MM.1S (cell line): ENCODE results near the gene PCGF3.

Experiments
- DNase-seq: peaks from one replicate; pipeline ENCODE4 v3.0.0-alpha.2; 2015
- H2AFZ ChIP-seq: fragments of 300-600 bp; sonication (generic); 2 replicates; pipeline ENCODE4 v1.6.0; 2016; ENCODE audit warnings: antibody characterized with exemption, low read length
- H3F3A ChIP-seq: fragments of 300-600 bp; sonication (generic); 2 replicates; pipeline ENCODE4 v1.6.1; 2016; ENCODE audit warnings: mild to moderate bottlenecking, antibody characterized with exemption, low read length, moderate library complexity, mixed read lengths; ENCODE audit not compliant: insufficient read depth
- H3K27ac ChIP-seq: fragments of 300-600 bp; sonication (generic); 2 replicates; pipeline ENCODE4 v1.5.1; 2016; ENCODE audit warnings: mild to moderate bottlenecking, low read length
- H3K27me3 ChIP-seq: fragments of 300-600 bp; sonication (generic); replicated peaks from 2 replicates; pipeline ENCODE4 v1.6.0; 2016; ENCODE audit warnings: low read length; ENCODE audit not compliant: insufficient read depth
- H3K36me3 ChIP-seq: fragments of 300-600 bp; sonication (generic); replicated peaks from 2 replicates; pipeline ENCODE4 v1.6.1; 2016; ENCODE audit warnings: mild to moderate bottlenecking, low read length, mixed read lengths; ENCODE audit not compliant: insufficient read depth
- H3K4me1 ChIP-seq: fragments of 300-600 bp; sonication (generic); 2 replicates; pipeline ENCODE4 v1.6.1; 2016; ENCODE audit warnings: low read length, mixed read lengths
- H3K4me2 ChIP-seq: fragments of 300-600 bp; sonication (generic); 2 replicates; pipeline ENCODE4 v1.6.0; 2016; ENCODE audit warnings: low read depth, low read length
- H3K4me3 ChIP-seq: fragments of 300-600 bp; sonication (generic); 2 replicates; pipeline ENCODE4 v1.5.1; 2016; ENCODE audit warnings: low read length, mixed read lengths
- H3K79me2 ChIP-seq: fragments of 300-600 bp; sonication (generic); 2 replicates; pipeline ENCODE4 v1.6.1; 2016; ENCODE audit warnings: mixed run types, low read length, mixed read lengths
- H3K9ac ChIP-seq: fragments of 300-600 bp; sonication (generic); 2 replicates; pipeline ENCODE4 v1.6.1; 2016; ENCODE audit warnings: low read length, mixed read lengths
- H3K9me2 ChIP-seq: fragments of 300-600 bp; sonication (generic); replicated peaks from 2 replicates; pipeline ENCODE4 v1.6.1; 2016; ENCODE audit warnings: mild to moderate bottlenecking, low read length, mixed read lengths; ENCODE audit not compliant: insufficient read depth
- H3K9me3 ChIP-seq: fragments of 300-600 bp; sonication (generic); replicated peaks from 2 replicates; pipeline ENCODE4 v1.6.1; 2016; ENCODE audit warnings: mild to moderate bottlenecking, low read length, mixed read lengths; ENCODE audit not compliant: insufficient read depth
- H4K20me1 ChIP-seq: fragments of 300-600 bp; sonication (generic); 2 replicates; pipeline ENCODE4 v1.6.1; 2016; ENCODE audit warnings: mild to moderate bottlenecking, low read length, moderate library complexity, mixed read lengths; ENCODE audit not compliant: insufficient read depth
- EZH2 ChIP-seq: fragments of 300-600 bp; sonication (generic); optimal IDR thresholded peaks from 2 replicates; pipeline ENCODE3; 2017; ENCODE audit warnings: low read depth, mild to moderate bottlenecking, antibody characterized with exemption, low read length, mixed read lengths
- EZH2phosphoT487 ChIP-seq: fragments of 300-600 bp; sonication (generic); IDR thresholded peaks from 2 replicates; pipeline ENCODE4 v1.6.1; 2018; ENCODE audit warnings: antibody characterized with exemption, low read length
- TF ChIP-seq, protein P1 (sequence below): fragments of 300-600 bp; sonication (generic); IDR thresholded peaks from 2 replicates; pipeline ENCODE4 v1.5.1; 2016; ENCODE audit warnings: antibody characterized with exemption, low read length, mixed read lengths

PCGF3 gene

DNA sequence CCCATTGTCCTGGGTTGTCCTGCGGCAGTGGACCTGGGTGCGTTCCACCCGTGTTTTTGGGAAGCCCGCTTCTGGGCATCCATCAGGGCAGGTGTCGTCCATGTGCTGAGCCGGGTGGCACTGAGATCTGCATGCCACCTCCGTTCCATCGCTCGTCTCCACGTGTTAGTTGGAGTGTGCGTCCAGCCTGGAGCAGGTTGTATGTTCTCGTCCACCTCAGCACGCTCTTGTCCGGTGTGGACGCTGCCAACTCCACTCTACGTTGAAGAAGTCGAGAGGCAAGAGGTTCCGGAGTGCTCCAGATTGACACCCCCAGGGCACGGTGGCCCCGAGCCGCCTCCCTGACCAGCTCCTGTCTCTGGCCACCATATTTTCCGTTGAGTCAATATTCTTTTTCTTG, 33.9 kb downstream of the PCGF3 start:
- no peaks in the 10 kb centered on the region for H3K9me2 ChIP-seq

GRCh38 chr4:740011-740410, 34.4 kb downstream of the PCGF3 start:
- H3K36me3 ChIP-seq = no peaks in the 10 kb centered on the region

More for the DNA sequence above, 33.9 kb downstream of the PCGF3 start:
- Histone ChIP-seq H3K27ac (no peak overlapping the region), H3K27me3 (no peaks in the 10 kb centered on the region), H2AFZ (no peak overlapping the region), H3K4me2 (no peak overlapping the region), H3K79me2 (no peaks in the 10 kb centered on the region), H3K9ac (no peak overlapping the region), H3K36me3 (no peaks in the 10 kb centered on the region), H4K20me1 (no peaks in the 10 kb centered on the region), H3K9me3 (no peaks in the 10 kb centered on the region), H3K4me3 (no peak overlapping the region), H3F3A (no peaks in the 10 kb centered on the region), H3K4me1 (no peaks in the 10 kb centered on the region)
- no peak for TF ChIP-seq EZH2
- no peak for TF ChIP-seq EZH2phosphoT487
- TF ChIP-seq, protein P1, sequence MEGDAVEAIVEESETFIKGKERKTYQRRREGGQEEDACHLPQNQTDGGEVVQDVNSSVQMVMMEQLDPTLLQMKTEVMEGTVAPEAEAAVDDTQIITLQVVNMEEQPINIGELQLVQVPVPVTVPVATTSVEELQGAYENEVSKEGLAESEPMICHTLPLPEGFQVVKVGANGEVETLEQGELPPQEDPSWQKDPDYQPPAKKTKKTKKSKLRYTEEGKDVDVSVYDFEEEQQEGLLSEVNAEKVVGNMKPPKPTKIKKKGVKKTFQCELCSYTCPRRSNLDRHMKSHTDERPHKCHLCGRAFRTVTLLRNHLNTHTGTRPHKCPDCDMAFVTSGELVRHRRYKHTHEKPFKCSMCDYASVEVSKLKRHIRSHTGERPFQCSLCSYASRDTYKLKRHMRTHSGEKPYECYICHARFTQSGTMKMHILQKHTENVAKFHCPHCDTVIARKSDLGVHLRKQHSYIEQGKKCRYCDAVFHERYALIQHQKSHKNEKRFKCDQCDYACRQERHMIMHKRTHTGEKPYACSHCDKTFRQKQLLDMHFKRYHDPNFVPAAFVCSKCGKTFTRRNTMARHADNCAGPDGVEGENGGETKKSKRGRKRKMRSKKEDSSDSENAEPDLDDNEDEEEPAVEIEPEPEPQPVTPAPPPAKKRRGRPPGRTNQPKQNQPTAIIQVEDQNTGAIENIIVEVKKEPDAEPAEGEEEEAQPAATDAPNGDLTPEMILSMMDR = no peak
- DNase-seq = no peak

GRCh38 chr4:740656-741282, 35.1 kb downstream of the PCGF3 start:
- H3K27me3 ChIP-seq = no peaks in the 10 kb centered on the region
- H3K4me3 ChIP-seq = no peak overlapping the region
- no peaks in the 10 kb centered on the region for H3K9me3 ChIP-seq
- no peaks in the 10 kb centered on the region for H3K4me1 ChIP-seq
- no peak overlapping the region for H2AFZ ChIP-seq
- H3K4me2 ChIP-seq = no peak overlapping the region
- no peak overlapping the region for H3K9ac ChIP-seq
- H3K36me3 ChIP-seq = no peaks in the 10 kb centered on the region
- H3K27ac ChIP-seq = no peak overlapping the region
- no peaks in the 10 kb centered on the region for H3K79me2 ChIP-seq
- H3K9me2 ChIP-seq = no peaks in the 10 kb centered on the region
- TF ChIP-seq EZH2phosphoT487 (no peak), EZH2 (no peak)
- TF ChIP-seq, protein P1 = no peak
- no peak for DNase-seq
- no peaks in the 10 kb centered on the region for H3F3A ChIP-seq
- no peaks in the 10 kb centered on the region for H4K20me1 ChIP-seq

More at GRCh38 chr4:740011-740410, 34.4 kb downstream of the PCGF3 start:
- Histone ChIP-seq H4K20me1 (no peaks in the 10 kb centered on the region), H3K27me3 (no peaks in the 10 kb centered on the region), H3K27ac (no peak overlapping the region), H3K4me3 (no peak overlapping the region), H3K9me3 (no peaks in the 10 kb centered on the region), H3K4me1 (no peaks in the 10 kb centered on the region), H3K9me2 (no peaks in the 10 kb centered on the region), H2AFZ (no peak overlapping the region), H3F3A (no peaks in the 10 kb centered on the region), H3K9ac (no peak overlapping the region), H3K4me2 (no peak overlapping the region), H3K79me2 (no peaks in the 10 kb centered on the region)
- no peak for DNase-seq
- TF ChIP-seq EZH2 = no peak
- no peak for TF ChIP-seq EZH2phosphoT487
- TF ChIP-seq, protein P1 = no peak
